GM12878 (cell line): ENCODE measurements around the gene FARS2. TPM values are rescaled to one million over a fixed set of nuclear protein-coding genes. Genes with fewer than 3 reads are reported as not detected.

Source experiments
- ATAC-seq: fragments of 200-7000 bp; cut with Tn5 transposase; 3 replicates; pipeline ENCODE4 v1.9.1; 2020; ENCODE audit warnings: mild to moderate bottlenecking, moderate library complexity
- BruUV-seq: library from RNA; stranded (reverse); fragments of 400-500 nt; replicated peaks from 2 replicates; lab custom pipeline; 2021; lab: Mats Ljungman, UMichigan
- CTCF ChIA-PET: fragments of 300-600 bp; sonication (Branson Sonifier 250); formaldehyde crosslinking; extraction: SDS; loops from one replicate; lab custom pipeline; 2021; ENCODE audit warnings: inconsistent platforms; lab: Yijun Ruan, JAX
- POLR2A ChIA-PET: fragments of 350-600 bp; formaldehyde crosslinking; extraction: SDS; loops from one replicate; lab custom pipeline; 2021; ENCODE audit warnings: inconsistent platforms; lab: Charles Lee
- RAD21 ChIA-PET: fragments of 300-600 bp; sonication (Branson Sonifier 250); formaldehyde crosslinking; loops from one replicate; lab custom pipeline; 2023; ENCODE audit warnings: antibody characterized with exemption; ENCODE audit not compliant: unreplicated experiment; lab: Charles Lee
- SMC1A ChIA-PET: fragments of 300-600 bp; sonication (Branson Sonifier 250); formaldehyde crosslinking; loops from one replicate; lab custom pipeline; 2023; ENCODE audit not compliant: unreplicated experiment, uncharacterized antibody; lab: Charles Lee
- DNase-seq: peaks from one replicate; pipeline ENCODE4 v3.0.0-alpha.2; 2011; ENCODE audit warnings: low read depth, low spot score
- FAIRE-seq: peaks from 3 replicates; lab custom pipeline; 2011; peaks lifted over from hg19 to GRCh38; lab: Jason Lieb, UNC
- H2AFZ ChIP-seq: 2 replicates; pipeline ENCODE4 v1.6.0; 2011; ENCODE audit warnings: low read depth, low read length, control low read depth; ENCODE audit not compliant: control insufficient read depth
- H3K27ac ChIP-seq: 2 replicates; pipeline ENCODE4 v1.5.1; 2011; ENCODE audit warnings: control low read depth; ENCODE audit not compliant: control insufficient read depth, insufficient read depth
- H3K27me3 ChIP-seq, 2 experiments: replicated peaks in 1 of 2; 2 replicates each; pipeline versions ENCODE4 v1.6.0 to v1.6.1; 2011; ENCODE audit warnings: low read length in 1 of 2; ENCODE audit not compliant: control insufficient read depth in 2 of 2, insufficient read depth in 2 of 2
- H3K36me3 ChIP-seq, 2 experiments: 2 replicates each; pipeline ENCODE4 v1.5.1; 2011; ENCODE audit warnings: low read length in 1 of 2; ENCODE audit not compliant: control insufficient read depth in 2 of 2, insufficient read depth in 2 of 2
- H3K4me1 ChIP-seq: 2 replicates; pipeline ENCODE4 v1.6.1; 2011; ENCODE audit warnings: mild to moderate bottlenecking, low read length, moderate library complexity, mixed read lengths; ENCODE audit not compliant: control insufficient read depth, insufficient read depth
- H3K4me2 ChIP-seq: 2 replicates; pipeline ENCODE4 v1.6.0; 2011; ENCODE audit warnings: control low read depth; ENCODE audit not compliant: control insufficient read depth, insufficient read depth
- H3K4me3 ChIP-seq: fragments of 200-600 bp; sonication (generic); 2 replicates; pipeline ENCODE4 v1.5.1; 2016
- H3K79me2 ChIP-seq: 2 replicates; pipeline ENCODE4 v1.6.0; 2011; ENCODE audit warnings: low read length; ENCODE audit not compliant: control insufficient read depth, insufficient read depth
- H3K9ac ChIP-seq: 2 replicates; pipeline ENCODE4 v1.8.0; 2011; ENCODE audit warnings: low read length, control low read depth, mixed read lengths; ENCODE audit not compliant: control insufficient read depth, insufficient read depth
- H3K9me3 ChIP-seq: replicated peaks from 3 replicates; pipeline ENCODE4 v1.5.1; 2011; ENCODE audit warnings: mild to moderate bottlenecking, low read length; ENCODE audit not compliant: control insufficient read depth, insufficient read depth
- H4K20me1 ChIP-seq: 2 replicates; pipeline ENCODE4 v1.6.0; 2011; ENCODE audit not compliant: control insufficient read depth, insufficient read depth
- NR2C2 ChIP-seq: IDR thresholded peaks from 2 replicates; pipeline ENCODE4 v1.6.1; 2011; ENCODE audit warnings: borderline replicate concordance, low read depth; ENCODE audit not compliant: control insufficient read depth, insufficient read length
- ZNF207 ChIP-seq: fragments of 450-650 bp; IDR thresholded peaks from 2 replicates; pipeline ENCODE4 v1.6.1; 2014; ENCODE audit warnings: antibody characterized with exemption, mild to moderate bottlenecking, borderline replicate concordance
- WGBS: methylation state at CpG from one replicate; pipeline ENCODE4 v1.1.6; 2016; ENCODE audit warnings: low lambda C conversion rate; ENCODE audit not compliant: insufficient replicate concordance, insufficient coverage; ENCODE audit errors: missing lambda C conversion rate; 5-methylcytosine and 5-hydroxymethylcytosine counted together
- in situ Hi-C: fragments of 300-500 bp; cut with MboI; formaldehyde crosslinking; loops from 9 replicates; pipeline ENCODE4 v1.14.3; 2018; ENCODE audit warnings: mixed read lengths
- intact Hi-C: fragments of 100-400 bp; cut with micrococcal nuclease; formaldehyde crosslinking; loops from one replicate; pipeline ENCODE4 v1.14.2; 2022; ENCODE audit not compliant: unreplicated experiment
- polyA plus RNA-seq, 11 experiments: library from polyadenylated mRNA; depleted of rRNA in 4 of 11; unstranded in 6 of 11; stranded (reverse) in 5 of 11; fragments of >200 nt; fragmentation: Nextera tagmentation in 4 of 11; fragmentation: Illumina TruSeq in 1 of 11; extraction: Ambion mirVana in 4 of 11; extraction: Trizol in 1 of 11; gene quantifications; 1 replicate in 1 of 11; 2 replicates in 10 of 11; pipeline versions ENCODE4 v1.2.1 to v1.2.3, GENCODE V29; 2011 to 2016; ENCODE audit warnings: inconsistent platforms in 2 of 11, missing spikeins in 2 of 11, low read depth in 1 of 11
- total RNA-seq, 4 experiments: library from RNA; depleted of rRNA in 3 of 4; stranded (reverse); fragments of >200 nt in 3 of 4; fragmentation: Illumina TruSeq in 1 of 4; extraction: Trizol in 1 of 4; gene quantifications; 2 replicates each; pipeline versions ENCODE4 v1.2.1 to v1.2.3, GENCODE V29; 2013 to 2021
- TF ChIP-seq, protein P1 (sequence below): fragments of 450-650 bp; IDR thresholded peaks from 2 replicates; pipeline ENCODE4 v1.6.1; 2017; ENCODE audit warnings: mild to moderate bottlenecking, moderate library complexity

FARS2 gene
- total and polyA plus RNA-seq, 10 of the 15 experiments (the other 5 are each of a cell fraction or from before 2014, with no cell fraction given), result 16.8 to 46.7 (median 25.6) TPM

DNA sequence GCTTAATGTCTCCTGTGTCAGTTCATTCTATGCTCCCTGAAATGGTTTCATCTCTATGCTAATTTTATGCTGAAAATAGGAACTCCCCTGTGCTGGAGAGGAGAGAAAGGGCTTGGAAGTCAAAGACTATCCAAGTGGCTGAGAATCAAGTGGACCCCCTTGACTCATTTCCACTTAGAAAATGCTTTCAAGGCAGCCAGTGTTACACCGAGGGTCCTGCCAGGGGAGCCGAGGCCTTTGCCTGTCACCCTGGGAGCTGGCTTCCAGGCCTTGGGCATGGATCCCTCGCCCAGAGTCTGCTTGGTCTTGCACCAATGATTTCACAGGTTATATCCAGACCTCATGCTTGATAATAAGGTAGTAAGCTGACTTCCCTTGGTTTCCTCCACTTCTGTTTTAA, 402.8 kb downstream of the FARS2 start:
- in situ Hi-C loops (no loop called here), intact Hi-C loops (no loop called here)
- no TSS peak for BruUV-seq
- H4K20me1 ChIP-seq, result no peaks in the 10 kb centered on the region
- ChIA-PET POLR2A (no interaction called here), RAD21 (no interaction called here), SMC1A (no interaction called here), CTCF (no interaction called here)
- no peak overlapping the region for H3K27ac ChIP-seq
- no peak for FAIRE-seq
- no peak overlapping the region for H2AFZ ChIP-seq
- no peak overlapping the region for H3K4me3 ChIP-seq
- no peaks in the 10 kb centered on the region for H3K79me2 ChIP-seq
- no peaks in the 10 kb centered on the region for H3K9me3 ChIP-seq
- H3K4me2 ChIP-seq, result no peak overlapping the region
- no peak for DNase-seq
- WGBS, result 65% methylated on average over 3 of the region's 3 CpGs
- no peak for TF ChIP-seq ZNF207
- TF ChIP-seq NR2C2, result no peak
- TF ChIP-seq, protein P1, sequence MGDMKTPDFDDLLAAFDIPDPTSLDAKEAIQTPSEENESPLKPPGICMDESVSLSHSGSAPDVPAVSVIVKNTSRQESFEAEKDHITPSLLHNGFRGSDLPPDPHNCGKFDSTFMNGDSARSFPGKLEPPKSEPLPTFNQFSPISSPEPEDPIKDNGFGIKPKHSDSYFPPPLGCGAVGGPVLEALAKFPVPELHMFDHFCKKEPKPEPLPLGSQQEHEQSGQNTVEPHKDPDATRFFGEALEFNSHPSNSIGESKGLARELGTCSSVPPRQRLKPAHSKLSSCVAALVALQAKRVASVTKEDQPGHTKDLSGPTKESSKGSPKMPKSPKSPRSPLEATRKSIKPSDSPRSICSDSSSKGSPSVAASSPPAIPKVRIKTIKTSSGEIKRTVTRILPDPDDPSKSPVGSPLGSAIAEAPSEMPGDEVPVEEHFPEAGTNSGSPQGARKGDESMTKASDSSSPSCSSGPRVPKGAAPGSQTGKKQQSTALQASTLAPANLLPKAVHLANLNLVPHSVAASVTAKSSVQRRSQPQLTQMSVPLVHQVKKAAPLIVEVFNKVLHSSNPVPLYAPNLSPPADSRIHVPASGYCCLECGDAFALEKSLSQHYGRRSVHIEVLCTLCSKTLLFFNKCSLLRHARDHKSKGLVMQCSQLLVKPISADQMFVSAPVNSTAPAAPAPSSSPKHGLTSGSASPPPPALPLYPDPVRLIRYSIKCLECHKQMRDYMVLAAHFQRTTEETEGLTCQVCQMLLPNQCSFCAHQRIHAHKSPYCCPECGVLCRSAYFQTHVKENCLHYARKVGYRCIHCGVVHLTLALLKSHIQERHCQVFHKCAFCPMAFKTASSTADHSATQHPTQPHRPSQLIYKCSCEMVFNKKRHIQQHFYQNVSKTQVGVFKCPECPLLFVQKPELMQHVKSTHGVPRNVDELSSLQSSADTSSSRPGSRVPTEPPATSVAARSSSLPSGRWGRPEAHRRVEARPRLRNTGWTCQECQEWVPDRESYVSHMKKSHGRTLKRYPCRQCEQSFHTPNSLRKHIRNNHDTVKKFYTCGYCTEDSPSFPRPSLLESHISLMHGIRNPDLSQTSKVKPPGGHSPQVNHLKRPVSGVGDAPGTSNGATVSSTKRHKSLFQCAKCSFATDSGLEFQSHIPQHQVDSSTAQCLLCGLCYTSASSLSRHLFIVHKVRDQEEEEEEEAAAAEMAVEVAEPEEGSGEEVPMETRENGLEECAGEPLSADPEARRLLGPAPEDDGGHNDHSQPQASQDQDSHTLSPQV, result no peak
- 0 out of 2 replicates have a peak, but pooled peaks cover 3% of the 10 kb centered on the region for H3K4me1 ChIP-seq
- H3K27me3 ChIP-seq, result no peaks in the 10 kb centered on the region
- no peak for ATAC-seq
- H3K9ac ChIP-seq, result no peak overlapping the region
- no peaks in the 10 kb centered on the region for H3K36me3 ChIP-seq
